Measurements from ENCODE around the gene VGF.

The VGF gene

DNA sequence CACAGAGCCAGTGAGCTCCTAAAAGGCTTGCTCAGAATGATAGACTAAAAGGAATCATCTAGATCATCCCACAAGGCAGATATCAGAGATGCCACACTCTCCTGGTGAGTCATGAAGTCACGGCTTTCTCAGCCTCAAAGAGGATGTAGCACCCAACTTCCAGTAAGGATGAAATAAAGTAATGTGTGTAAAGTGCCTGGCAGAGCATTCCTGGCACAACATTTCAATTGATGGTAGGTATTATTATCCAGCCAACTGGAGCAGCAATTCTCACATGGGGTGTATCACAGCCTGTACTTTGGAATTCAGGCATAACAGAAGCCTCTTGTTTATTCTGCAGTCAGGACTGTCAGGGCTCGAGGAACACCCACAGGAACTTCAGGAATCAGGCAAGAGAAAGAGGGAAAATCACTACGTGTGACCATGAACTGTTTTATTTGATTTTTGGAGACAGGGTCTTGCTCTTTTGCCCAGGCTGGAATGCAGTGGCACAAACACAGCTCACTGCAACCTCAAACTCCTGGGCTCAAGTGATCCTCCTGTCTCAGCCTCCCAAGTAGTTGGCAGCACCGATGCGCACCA lies 20.0 kb upstream of the VGF start:
- peak in 1 of 14 donors; percentile 37 for DNase-seq

DNA sequence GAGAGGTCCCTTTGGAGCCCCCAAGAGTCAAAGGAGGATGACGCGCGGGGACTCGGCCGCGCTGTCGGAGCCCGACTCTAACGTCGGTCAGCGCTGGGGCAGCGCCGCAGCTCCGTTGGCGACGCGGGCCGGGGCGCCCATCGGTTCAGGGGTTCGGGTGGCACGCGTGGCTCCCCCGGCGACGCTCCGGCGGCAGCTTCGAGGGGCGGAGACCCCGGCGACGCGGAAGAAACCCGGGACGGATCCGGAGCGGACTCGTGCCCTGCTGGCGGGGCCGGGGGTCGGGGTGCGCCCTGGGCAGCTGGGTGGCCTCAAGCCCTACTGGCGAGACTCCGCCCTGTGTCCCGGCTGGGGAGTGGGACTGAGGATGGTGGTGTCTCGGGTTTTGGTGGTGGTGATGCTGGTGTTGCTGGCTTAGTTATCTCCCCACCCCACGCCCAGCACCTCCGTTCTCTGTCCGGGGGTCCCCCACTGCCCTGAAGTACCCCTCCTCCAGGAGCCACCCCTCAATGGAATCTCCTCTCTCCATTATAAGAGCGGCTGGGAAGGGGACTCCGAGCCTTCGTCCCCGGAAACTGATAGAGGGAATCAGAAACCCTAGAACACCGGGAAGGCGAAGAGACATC lies 14.9 kb upstream of the VGF start, which contains the start of gene NAT16:
Gene NAT16, minus strand, starts transcription at position 164 of the 626 bp plus-strand sequence. CDS start 5,486 bp downstream, outside the sequence.
- no peak for DNase-seq

DNA sequence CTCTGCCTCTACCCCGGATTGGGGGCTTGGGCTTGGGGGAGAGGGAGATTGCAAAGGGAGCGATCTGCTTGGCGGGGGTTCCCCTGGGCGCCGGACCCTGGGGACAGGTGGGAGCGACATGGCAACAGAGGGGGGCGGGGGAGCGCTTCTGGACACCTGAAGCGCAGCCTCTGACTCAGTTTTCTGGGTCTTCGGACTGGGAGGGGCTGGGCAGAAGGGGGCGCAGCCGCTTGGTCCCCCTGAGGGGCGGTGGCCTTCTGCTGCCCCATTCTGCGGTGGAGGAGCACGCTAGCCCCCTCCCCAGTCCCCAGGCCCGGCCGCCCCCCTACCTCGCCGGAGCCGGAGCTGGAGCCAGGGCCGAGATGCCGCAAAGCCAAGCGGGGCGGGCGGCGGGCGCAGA lies 14.3 kb upstream of the VGF start:
- no peak for DNase-seq

DNA sequence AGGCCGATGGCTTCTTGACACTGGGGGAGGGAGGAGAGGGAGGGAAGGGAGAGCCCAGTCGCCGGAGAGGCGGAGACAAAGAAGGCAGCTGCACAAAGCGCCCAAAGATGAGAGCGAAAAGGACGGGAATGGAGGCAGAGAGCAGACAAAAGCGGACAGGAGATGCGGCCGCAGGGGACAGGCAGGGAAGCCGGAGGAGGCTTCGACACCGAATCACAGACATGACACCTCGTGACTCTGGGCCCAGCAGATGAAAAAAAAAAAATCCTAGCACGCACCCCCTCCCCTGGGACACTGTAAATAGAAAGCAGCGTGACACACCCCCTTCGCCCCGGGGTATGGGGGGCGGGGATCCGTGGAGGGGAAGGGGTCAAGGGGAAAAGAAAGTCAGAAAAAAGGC lies 13.7 kb upstream of the VGF start:
- DNase-seq, result no peak

DNA sequence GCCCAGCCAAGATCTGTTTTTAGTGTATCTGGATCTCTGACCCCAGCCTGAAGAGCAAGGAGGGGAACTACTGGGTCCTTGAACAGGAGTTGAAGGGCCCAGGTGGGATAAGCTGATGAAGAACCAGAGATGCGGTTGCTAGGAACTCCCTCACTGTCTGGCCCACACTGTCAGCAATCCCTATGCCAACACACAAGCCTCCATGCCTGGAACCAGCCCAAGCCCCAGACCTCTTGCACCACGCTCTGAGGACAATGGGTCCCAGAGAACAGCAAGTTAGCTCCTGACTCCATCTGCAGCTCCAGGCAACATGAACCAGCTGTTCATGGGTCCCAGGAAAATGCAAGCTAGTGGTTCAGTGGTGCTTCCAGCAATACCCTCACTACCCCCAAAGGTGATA lies 12.3 kb upstream of the VGF start:
- DNase-seq, result no peak

DNA sequence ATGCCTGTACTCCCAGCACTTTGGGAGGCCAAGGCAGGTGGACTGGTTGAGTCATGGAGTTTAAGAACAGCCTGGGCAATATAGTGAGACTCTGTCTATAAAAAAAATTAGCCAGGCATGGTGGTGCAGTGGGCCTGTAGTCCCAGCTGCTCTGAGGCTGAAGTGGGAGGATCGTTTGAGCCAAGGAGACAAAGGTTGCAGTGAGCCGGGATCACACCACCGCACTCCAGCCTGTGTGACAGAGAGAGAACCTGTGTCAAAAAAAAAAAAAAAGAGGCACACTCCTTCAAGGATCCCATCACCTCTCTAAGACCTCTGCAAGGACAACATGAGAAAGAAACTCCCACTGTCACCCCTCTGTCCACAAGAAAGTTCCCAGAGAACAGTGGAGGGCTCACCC lies 10.3 kb upstream of the VGF start:
- no peak for DNase-seq

DNA sequence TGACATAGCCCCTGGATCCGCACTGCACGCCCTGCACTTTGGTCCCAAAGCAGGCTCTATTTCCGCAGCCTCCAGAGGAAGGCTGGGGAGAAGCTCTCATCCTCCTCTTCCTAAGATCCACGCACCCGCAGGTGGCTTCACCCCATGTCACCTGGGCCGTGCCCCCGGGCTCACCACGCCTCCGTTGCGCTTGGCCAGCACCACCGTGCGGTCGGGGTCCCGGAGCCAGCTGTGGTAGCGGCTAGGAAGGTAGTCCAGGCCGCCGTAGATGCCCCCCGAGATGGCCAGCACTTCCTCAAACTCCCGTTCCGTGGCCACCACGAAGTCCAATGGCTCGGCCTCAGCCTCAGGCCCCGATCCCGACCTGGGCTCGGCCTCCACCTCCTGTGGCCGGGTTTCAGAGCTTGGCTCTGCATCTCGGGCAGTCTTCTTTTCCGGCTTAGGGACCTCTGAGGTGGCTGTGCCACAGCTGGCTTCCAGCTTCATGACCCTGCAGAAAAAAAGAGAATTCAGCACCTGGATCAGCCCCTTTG lies 9.0 kb upstream of the VGF start:
- no peak for DNase-seq

DNA sequence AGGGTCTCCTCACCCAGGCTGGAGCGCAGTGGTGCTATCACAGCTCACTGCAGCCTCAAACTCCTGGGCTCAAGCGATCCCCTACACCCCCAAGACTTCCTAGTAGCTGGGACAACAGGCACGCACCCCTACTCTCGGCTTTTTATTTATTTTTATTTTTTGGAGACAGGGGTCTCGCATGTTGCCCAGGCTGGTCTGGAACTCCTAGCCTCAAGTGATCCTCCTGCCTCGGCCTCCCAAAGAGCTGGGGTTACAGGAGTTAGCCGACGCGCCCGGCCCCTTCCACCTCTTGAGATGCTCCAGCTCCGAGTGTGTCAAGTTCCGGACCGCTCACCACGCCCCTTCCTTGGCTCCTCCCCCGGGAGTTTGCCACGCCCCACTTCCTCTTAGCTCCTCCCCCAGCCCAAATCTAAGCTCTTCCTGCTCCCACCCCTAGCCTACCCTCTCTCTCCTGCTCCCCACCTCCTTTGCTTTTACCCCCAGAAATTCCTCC lies 8.4 kb upstream of the VGF start:
- no peak for DNase-seq

DNA sequence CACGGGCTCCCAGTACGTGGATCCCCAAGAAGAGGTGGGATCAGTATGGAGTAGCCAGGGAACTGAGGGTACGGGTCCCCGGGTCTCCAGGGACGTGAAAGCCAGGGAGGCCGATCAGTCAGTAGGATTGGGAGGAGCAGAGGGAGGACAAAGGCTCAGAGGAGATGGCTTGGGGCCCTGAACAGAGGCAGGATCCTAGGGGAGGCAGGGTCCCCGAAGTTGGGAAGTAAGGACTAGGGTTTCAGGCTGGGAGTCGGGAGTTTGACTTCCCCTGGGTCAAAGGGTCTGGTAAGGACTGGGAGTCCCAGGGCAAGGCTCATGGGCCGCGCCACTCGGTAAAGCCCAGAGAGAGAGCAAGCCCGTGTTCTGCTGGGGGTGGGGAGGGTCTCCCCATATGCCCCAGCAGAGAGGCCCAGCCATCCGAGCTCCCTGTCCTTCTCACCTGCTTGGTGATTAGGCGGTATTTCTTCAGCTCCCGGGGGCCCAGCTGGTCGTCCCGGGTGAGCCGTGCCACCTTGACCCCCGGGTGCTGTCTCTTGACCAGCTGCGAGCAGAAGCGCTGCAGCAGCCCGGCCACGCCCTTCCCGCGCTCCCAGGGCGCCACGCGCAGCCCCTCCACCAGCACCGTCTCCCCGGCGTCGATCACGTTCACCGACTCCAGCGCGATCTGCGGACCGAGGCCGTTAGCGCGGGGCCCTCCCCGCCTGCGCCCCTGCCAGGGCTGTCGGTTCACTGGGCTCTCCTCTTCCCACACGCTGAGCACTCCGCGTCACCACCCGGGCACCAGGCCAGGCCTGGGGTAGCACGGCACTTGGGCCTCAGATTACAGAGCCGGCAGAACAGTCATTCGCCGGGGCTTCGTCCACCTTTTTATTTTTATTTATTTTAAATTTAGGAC lies 7.7 kb upstream of the VGF start:
- peak in 2 of 14 donors; percentile 2 to 17 for DNase-seq

DNA sequence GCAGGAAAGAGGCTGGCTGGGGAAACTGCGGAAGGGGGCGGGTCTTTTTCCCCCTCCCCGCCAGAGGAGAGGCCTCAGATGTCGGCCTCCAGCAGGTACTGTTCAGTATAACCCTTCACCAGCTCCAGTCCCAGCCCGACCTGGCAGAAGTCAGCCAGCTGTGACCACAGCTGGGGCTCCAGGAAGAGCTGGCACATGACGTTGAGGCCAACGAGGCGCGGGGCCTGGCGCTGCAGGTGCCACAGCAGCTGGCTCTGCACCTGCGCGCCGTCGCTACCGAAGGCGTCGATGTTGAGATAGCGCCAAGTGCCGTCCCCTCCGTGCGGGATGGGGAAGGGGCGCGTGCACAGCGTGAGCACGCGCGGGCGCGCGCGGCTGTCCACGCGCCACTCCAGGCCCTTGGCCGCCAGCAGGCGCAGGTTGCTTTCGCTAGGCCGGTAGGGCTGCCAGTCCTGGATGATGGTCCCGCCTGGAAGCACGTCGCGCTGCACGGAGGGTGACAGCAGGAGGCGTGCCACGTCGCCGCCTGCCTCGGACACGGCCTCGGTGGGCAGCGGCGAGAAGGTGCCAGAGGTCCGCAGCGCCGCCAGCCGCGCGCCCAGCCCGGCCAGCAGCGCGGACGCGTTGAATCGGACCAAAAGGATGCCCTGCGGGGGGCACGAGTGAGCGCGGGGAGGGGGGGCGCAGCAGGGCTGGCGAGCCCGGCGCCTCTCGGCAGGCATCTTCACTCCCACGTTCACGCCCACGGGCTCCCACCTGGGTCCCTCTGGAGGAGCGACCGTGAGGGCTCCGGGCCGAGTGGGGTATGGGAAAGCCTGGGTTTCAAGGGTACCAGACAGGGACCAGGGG lies 6.9 kb upstream of the VGF start:
- no peak for DNase-seq

DNA sequence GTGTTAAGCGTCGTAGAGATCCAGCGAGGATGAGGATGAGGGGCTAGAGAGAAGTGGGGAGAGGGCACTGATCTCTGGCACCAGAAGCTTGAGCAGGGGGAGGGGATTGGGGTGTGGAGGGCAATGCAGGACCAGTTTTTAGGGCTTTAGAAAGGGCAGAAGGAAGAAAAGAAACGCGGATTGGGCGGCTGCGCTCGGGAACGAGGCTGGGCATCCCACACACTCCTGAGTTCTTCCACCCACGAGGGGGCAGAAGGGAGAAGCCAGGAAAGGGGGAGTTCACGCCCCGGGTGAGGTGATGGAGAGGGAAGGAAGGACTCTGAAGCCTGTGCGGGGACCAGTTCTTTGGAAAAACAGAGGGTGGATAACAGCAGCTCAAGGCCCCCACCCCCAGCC lies 6.1 kb upstream of the VGF start:
- DNase-seq, result no peak

DNA sequence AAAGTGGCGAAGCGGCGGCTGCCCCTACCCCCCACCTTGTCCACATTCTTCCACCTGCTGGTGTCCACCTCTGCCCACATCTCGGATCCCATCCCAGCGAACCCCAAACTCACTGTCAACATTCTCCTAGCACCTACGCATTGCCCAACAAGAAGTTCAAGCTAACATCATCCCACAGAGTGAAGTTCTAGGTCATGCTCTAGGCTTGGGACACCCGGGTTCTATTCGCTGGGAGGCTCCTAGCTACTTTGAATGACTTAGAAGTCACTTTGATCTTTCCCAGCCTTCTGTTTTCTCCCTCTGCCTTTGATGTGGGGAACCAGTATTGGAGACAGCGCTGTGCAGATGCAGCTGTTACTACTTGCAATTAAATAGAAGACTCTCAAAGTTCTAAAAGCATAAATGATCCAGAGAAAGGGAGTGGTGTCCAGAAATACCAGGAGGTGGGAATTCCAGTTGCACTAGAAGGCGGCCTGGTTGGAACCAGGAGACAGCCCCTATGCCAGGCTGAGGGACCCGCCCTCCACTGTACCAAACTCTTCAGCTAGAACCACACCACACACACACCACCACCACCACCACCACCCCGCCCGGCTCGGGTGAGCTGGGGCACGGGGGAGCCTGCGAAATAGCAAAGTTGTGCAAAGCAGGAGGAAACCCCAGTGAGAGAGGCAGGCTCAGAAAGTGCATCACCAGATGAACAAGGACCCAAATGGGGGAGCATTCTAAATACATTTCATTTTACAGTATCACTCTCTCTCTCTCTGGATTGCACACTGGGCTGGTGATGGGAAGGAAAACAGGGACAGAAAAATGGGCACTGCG lies 5.5 kb upstream of the VGF start:
- no peak for DNase-seq

DNA sequence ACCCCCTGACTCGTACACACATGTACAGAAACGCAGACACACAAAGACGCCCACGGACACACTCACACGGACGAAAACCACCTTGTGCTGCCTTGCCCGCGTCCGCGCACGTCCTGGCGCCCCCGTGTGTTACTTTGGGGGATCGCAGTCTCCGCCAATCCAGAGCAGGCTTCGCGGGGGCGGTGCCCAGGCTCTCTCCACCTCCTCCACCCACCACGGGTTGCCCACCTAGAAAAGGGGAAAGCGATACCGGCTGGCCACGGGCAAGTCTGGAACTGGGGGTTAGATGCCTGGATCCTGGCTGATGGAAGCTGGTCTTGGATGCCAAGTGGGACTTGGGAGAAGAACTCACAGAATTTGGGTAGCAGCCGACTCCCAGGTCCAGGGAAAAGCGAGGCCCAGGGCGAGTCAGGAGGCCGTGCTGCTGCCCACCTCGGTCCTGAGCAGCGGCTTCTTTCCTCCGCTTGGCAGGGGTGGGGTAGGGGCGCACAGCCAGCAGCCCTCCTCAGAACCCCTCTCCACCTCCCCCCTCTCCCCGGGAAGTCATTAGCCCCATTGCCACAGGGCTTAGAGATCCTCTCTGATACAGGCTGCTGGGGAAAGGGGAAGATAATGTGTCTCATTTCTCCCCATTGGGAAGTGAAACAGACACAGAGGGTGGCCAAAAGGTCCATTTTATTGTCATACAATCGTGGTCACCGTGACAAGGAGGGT lies 4.6 kb upstream of the VGF start:
- DNase-seq, result peak in 11 of 14 donors; percentile 8 to 46 (median 14)

DNA sequence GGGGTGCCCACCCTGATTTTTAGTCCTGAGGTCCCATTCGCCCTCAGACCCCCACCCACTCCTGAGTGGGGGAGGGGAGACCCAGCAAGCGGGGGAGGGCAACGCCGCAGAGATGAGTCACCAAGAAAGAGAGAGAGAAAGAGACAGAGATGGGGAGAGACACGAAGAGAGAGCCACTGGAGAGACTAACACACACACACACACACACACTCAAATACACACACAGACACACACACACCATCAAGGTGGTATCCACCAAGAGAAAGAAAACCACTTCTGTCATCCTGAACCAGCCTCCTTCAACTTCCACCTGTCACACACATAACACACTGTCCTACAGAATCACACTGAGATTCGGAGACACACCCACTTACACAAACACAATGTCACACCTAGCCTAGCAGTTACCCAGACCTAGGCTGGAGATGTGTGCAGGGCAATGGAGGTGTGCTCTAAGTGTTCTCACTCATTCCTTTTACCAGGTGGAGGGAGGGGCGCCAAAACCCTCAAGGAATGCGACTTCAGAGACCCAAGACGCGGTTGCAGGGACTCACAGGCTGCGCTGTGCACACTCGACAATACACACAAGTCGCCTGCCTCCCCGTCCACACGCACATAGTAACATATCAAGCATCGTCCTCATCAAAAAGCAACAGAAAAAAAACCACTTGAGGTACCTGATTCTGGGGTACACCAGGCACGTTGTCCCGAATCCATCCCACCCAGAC lies 3.9 kb upstream of the VGF start:
- DNase-seq, result no peak

DNA sequence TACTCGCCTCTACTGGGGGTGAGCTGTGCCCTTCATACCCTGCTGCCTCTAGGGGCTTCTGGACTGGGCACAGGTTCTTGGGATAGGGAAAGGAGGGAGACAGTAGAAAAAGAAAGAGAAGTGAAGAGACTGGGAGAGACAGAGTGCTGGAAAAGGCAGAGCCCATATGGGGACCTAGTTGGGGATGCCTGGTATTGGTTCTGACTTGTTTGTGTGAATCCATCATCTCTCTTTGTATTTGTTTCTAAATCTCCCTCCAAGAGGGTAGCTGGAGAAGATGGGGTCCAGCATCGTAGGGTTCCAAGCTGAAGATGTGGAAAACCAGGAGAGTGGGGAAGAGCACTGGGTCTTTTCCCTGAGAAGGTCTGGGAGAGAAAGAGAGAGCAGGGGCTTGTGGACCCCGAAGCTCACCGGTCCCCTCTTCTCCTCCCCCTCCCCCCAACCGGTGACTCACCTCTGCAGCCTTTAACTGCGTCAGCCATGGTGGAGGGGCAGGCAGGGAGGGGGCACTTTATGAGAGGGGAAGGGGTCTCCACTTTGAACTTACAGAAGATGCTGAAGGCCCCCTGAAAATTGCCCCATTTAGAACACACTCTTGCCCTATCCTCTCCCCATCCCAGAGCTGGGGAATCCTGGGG lies 3.2 kb upstream of the VGF start:
- DNase-seq, result no peak

DNA sequence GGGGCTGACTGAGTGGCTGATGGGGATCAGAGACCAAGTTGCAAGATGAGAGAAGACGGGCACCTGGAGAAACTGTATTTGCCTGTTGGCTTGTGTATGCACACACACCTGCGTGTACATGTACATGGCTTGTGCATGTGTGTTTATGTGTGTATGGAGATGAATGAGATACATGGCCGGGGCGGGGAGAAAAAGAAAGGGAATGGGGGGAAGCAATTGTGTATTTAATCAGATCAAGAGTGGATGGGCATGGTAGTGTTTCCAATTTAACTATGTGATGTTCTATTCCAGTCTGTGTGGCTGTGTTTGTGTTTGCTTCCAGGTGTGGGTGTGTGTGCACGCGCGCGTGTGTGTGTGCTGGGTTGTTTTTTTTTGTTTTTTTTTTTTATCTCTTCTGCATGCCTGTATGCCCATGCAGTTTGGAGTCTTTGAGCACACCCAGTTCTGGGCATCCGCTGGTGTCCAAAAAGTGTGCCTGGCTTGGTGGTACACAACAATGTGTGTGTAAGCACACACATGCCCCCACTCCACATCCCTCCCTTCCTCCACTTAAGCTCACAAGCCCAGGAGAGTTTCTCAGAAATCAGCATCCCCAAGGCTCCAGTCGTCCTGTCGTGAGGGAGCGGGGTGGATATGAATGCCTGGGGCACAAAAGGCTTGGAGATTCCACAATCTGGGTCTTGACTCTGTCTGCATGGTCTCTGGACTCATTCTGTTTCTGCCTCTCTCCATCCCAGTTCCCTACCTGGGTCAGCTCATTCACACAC lies 2.5 kb upstream of the VGF start:
- DNase-seq, result no peak

DNA sequence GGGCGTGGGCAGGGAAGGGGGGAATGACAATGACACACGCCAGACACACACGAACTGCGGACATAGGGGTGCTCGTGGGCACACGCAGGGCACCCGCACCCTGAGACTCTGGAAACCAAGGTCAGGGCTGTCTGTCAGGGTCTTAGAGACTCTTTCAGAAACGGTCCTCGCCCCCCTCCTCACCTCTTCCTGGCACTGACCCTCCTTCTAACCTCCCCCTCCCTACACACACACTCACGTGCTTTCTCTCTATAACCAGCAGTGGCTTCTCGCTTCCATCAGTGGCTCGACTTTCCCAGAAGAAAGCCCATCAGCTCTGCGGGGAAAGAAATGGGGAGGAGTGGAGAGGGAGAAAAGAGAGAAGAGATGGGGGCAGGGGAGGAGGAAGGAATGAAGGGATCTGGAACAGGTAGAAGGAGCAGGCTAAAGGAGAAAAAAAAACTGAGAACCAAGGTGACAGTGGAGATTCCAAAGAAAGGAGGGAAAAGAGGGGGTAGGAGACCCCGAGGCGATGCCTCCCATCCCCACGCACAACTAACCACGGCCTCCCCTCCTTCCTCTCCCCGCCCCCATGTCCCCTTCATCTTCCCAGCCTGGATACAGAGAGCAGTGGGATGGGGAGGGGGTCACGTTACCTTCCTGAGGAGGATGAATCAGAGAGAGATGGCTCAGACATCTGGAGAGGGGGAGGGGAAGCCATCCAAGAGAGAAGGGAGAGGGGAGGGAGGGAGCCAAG lies 1.7 kb upstream of the VGF start:
- no peak for DNase-seq

DNA sequence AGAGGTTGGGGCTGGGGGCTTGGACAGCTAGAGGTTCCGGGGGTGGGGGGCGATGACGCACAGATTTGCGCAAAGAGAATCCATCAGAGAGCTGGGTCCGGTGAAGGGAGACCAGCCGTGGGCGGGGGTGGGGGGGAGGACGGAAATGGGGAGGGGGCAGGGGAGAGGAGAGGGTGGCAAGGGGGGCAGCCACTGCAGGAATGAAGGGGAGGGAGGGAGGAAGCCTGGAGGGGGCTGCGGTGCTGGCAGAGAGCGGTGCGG lies 1.2 kb upstream of the VGF start:
- DNase-seq, result no peak

Measured in C1 segment of cervical spinal cord (tissue), 14 donors.